GM19438 (cell line): Measurements from ENCODE around the gene THOP1.
"Not testable (repeated sequence)": the region's sequence is repeated elsewhere in the genome, so short reads cannot be mapped to it uniquely, and the experiment has no call there.

Experiments
- ATAC-seq: cut with Tn5 transposase; IDR thresholded peaks from one replicate; pipeline ENCODE4 v1.9.1; 2021; ENCODE audit warnings: low read depth; ENCODE audit not compliant: unreplicated experiment

The THOP1 gene

GRCh38 chr19:2780284-2780683 is 5.0 kb upstream of the THOP1 start:
- no peak for ATAC-seq

- ATAC-seq, result no peak
Measured at GRCh38 chr19:2782329-2782935, 2.9 kb upstream of the THOP1 start.

- peak; percentile 76 for ATAC-seq
Measured at GRCh38 chr19:2782936-2783780, 2.1 kb upstream of the THOP1 start, which contains the start of gene SGTA. Gene SGTA (minus strand): TSS chr19:2783273. CDS start chr19:2769068, 14,205 bp downstream.

- ATAC-seq, result no peak
Measured at GRCh38 chr19:2783781-2784145, 1.5 kb upstream of the THOP1 start.

- ATAC-seq, result no peak
Measured at GRCh38 chr19:2787115-2787514, 1.8 kb downstream of the THOP1 start.

- ATAC-seq, result no peak
Measured at GRCh38 chr19:2788237-2788636, 2.9 kb downstream of the THOP1 start.

- no peak for ATAC-seq
Measured at GRCh38 chr19:2790194-2790556, 4.9 kb downstream of the THOP1 start.

GRCh38 chr19:2790557-2791271 is 5.4 kb downstream of the THOP1 start:
- ATAC-seq, result no peak

- no peak for ATAC-seq
Measured at GRCh38 chr19:2791440-2791839, 6.1 kb downstream of the THOP1 start.

GRCh38 chr19:2791876-2792275 is 6.6 kb downstream of the THOP1 start:
- no peak for ATAC-seq

- ATAC-seq, result not testable (repeated sequence)
Measured at GRCh38 chr19:2792666-2793065, 7.4 kb downstream of the THOP1 start.

GRCh38 chr19:2793126-2793525 is 7.8 kb downstream of the THOP1 start:
- no peak for ATAC-seq

- ATAC-seq, result no peak
Measured at GRCh38 chr19:2793577-2793976, 8.3 kb downstream of the THOP1 start.

GRCh38 chr19:2795827-2796658 is 10.7 kb downstream of the THOP1 start:
- no peak for ATAC-seq

- no peak for ATAC-seq
Measured at GRCh38 chr19:2796659-2797266, 11.5 kb downstream of the THOP1 start.

- ATAC-seq, result no peak
Measured at GRCh38 chr19:2797280-2797679, 12.0 kb downstream of the THOP1 start.

GRCh38 chr19:2798158-2798685 is 12.9 kb downstream of the THOP1 start:
- ATAC-seq, result no peak

GRCh38 chr19:2798733-2799132 is 13.4 kb downstream of the THOP1 start:
- no peak for ATAC-seq

- no peak for ATAC-seq
Measured at GRCh38 chr19:2799273-2800020, 14.1 kb downstream of the THOP1 start.
